GM12878 (cell line): Measurements from ENCODE around the gene ZNF791.

Experiments
- TF ChIP-seq, protein P1 (sequence below), 3 experiments: IDR thresholded peaks in 2 of 3; conservative IDR thresholded peaks in 1 of 3; 2 replicates each; pipeline ENCODE4 v1.5.1; 2011; ENCODE audit warnings: low read depth in 3 of 3, low read length in 3 of 3, mild to moderate bottlenecking in 3 of 3, control low read depth in 2 of 3, moderate library complexity in 2 of 3, inconsistent platforms in 1 of 3, mixed read lengths in 1 of 3; ENCODE audit not compliant: control insufficient read depth in 2 of 3, insufficient read depth in 1 of 3; ENCODE audit errors: extremely low read depth in 1 of 3
- TF ChIP-seq, protein P2 (sequence below): fragments of 450-650 bp; IDR thresholded peaks from 2 replicates; pipeline ENCODE4 v1.6.1; 2016; ENCODE audit warnings: mild to moderate bottlenecking

DNA sequence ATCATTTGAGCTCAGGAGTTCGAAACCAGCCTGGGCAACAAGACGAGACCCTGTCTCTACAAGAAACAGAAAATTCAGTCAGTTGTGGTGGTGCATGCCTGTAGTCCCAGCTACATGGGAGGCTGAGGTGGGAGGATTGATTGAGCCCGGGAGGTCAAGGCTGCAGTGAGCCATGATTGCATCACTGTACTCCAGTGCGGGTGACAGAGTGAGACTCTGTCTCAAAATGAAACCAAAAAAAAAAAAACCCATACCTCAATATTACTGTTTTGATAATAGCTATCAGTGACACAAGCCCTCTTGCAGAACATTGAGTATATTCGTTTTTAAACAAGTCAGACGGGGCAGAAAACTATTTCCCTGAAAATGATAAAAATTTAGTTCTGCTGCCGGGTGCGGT is 16.2 kb downstream of the ZNF791 start:
- TF ChIP-seq, protein P1, sequence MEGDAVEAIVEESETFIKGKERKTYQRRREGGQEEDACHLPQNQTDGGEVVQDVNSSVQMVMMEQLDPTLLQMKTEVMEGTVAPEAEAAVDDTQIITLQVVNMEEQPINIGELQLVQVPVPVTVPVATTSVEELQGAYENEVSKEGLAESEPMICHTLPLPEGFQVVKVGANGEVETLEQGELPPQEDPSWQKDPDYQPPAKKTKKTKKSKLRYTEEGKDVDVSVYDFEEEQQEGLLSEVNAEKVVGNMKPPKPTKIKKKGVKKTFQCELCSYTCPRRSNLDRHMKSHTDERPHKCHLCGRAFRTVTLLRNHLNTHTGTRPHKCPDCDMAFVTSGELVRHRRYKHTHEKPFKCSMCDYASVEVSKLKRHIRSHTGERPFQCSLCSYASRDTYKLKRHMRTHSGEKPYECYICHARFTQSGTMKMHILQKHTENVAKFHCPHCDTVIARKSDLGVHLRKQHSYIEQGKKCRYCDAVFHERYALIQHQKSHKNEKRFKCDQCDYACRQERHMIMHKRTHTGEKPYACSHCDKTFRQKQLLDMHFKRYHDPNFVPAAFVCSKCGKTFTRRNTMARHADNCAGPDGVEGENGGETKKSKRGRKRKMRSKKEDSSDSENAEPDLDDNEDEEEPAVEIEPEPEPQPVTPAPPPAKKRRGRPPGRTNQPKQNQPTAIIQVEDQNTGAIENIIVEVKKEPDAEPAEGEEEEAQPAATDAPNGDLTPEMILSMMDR (IDR thresholded peaks at IDR 0.05 in 2 of 3, conservative IDR thresholded peaks at IDR 0.05 in 1 of 3; ENCODE audit: control insufficient read depth in 2 of 3, extremely low read depth in 1 of 3, insufficient read depth in 1 of 3, low read depth in 3 of 3, low read length in 3 of 3): no peak
- TF ChIP-seq, protein P2, sequence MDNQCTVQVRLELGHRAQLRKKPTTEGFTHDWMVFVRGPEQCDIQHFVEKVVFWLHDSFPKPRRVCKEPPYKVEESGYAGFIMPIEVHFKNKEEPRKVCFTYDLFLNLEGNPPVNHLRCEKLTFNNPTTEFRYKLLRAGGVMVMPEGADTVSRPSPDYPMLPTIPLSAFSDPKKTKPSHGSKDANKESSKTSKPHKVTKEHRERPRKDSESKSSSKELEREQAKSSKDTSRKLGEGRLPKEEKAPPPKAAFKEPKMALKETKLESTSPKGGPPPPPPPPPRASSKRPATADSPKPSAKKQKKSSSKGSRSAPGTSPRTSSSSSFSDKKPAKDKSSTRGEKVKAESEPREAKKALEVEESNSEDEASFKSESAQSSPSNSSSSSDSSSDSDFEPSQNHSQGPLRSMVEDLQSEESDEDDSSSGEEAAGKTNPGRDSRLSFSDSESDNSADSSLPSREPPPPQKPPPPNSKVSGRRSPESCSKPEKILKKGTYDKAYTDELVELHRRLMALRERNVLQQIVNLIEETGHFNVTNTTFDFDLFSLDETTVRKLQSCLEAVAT: no peak
